GM12892 (cell line): Measurements from ENCODE around the gene GSG1L.

Source experiments
- DNase-seq: peaks from one replicate; pipeline ENCODE4 v3.0.0; 2011; ENCODE audit not compliant: insufficient read length
- FAIRE-seq: peaks from 2 replicates; lab custom pipeline; 2011; peaks lifted over from hg19 to GRCh38; lab: Jason Lieb, UNC
- POLR2A ChIP-seq: IDR thresholded peaks from 2 replicates; pipeline ENCODE4 v1.6.1; 2011; ENCODE audit warnings: low read depth, low read length, control low read depth
- POLR2AphosphoS5 ChIP-seq: IDR thresholded peaks from 2 replicates; pipeline ENCODE4 v1.6.1; 2011; ENCODE audit warnings: low read depth, low read length, control low read depth
- TAF1 ChIP-seq: IDR thresholded peaks from 2 replicates; pipeline ENCODE4 v1.6.1; 2011; ENCODE audit warnings: low read depth, mild to moderate bottlenecking, control low read depth, low read length, borderline replicate concordance

The GSG1L gene

DNA sequence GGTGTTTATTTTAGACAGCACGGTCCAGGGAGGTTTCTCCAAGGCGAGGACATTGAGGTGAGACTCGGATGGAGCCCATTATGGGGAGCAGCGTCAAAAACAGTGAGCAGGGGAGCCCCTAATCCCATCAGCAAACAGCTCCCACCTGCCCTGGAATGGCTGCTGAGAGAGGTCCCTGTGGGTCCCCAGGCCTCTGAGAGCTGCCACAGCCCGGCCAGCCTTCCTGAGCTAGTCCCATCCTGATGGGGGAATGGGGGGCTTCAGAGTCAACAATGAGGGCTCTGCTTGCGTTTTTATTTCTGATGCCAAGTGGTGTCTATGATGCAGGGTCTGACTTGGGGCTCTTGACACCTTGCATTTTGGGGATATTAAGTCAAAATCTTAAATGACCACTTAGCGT lies 128.4 kb downstream of the GSG1L start:
- FAIRE-seq (no peak), DNase-seq (no peak)
- TF ChIP-seq POLR2A (no peak), TAF1 (no peak), POLR2AphosphoS5 (no peak)

DNA sequence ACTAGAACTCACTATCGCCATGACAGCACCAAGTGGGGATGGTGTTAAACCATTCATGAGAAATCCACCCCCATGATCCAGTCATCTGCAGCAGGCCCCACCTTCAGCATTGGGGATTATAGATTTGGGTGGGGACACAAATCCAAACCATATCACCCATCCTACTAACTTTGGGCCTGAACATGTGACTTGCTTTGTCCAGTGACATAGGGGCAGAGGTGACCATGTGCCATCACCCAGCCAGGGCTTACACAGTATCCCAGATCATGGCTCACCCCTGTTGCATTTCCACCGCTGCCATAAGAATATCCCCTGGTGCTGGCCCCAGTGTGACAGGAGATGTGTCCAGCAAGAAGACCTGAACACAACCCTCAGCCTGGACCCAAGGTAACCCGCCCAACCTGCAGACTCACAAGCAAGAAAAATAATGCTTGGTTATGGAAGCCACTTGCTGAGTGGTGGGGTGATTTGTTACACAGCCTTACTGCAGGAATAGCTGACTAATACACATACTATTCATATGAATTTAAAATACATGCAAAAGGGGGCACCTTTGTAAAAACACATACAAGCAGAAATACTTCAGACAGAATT lies 130.9 kb downstream of the GSG1L start:
- DNase-seq (no peak), FAIRE-seq (no peak)
- no peak for TF ChIP-seq TAF1
- no peak for TF ChIP-seq POLR2A
- no peak for TF ChIP-seq POLR2AphosphoS5

DNA sequence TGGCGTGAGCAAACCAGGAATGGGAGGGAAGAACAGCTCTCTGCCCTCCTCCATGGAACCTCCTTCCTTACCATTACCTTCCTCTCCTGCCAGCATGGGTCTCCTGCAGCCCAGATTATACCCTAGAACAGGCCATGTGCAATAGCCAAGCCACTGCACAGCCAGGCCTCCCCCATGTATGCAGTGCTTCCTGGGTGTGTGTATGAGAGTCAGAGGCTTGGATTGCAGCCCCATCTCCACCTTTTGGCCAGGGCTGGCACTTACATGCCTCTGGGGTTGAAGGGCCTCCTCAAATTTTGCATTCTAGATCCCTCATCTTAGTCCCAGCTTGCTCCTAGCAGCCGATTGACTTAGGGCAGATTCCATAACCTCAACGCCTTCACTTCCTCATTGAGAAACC lies 133.7 kb downstream of the GSG1L start:
- FAIRE-seq = no peak
- no peak for TF ChIP-seq POLR2AphosphoS5
- no peak for TF ChIP-seq POLR2A
- no peak for TF ChIP-seq TAF1
- DNase-seq = no peak

DNA sequence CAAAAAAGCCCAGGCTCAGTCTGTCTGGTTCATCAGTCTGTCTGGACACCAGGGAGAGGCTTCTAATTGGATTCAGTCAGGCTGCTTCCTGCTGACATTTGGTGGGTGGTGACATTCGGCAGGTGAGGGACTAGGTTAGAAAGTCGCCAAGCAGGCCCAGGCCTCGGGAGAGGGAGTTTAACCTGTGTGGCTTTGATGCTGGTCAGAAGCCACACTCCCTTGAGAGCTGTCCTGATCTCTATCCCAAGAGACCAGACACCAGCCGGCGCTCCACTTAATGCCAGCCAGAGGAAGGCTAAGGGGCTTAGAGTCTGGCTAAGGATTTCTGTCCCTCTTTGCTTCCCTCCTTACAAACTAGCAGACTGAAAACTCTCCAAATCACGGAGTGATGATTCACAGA lies 135.0 kb downstream of the GSG1L start:
- DNase-seq = no peak
- no peak for TF ChIP-seq POLR2A
- no peak for FAIRE-seq

DNA sequence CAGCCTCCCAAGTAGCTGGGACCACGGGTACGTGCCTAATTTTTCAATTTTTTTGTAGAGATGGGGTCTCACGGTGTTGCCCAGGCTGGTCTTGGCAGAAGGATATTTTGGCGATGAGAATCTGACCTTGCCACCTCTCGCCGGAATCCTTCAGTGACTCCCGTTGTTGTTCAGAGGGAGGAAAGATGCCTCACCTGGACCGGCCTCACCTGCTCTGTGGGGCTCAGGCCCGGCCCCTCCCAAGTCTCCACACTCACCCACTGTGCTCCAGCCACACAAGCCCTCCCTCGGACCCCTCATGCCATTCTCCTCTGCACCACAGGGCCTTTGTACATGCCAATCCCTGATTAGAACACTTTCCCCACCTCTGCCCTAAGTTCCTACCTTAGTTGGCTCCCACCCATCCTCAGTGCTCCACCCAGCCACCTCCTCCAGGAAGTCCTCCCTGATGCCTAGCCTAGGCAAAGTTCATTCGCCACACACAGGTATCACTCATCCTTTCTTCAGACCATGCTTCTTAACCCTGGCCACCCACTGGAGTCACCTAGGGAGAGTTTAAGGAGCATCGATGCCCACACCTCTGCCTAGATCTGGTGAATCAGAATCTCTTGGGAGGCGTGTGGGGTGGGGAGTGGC lies 136.1 kb downstream of the GSG1L start:
- TF ChIP-seq POLR2A (no peak), POLR2AphosphoS5 (no peak), TAF1 (no peak)
- DNase-seq (no peak), FAIRE-seq (no peak)

DNA sequence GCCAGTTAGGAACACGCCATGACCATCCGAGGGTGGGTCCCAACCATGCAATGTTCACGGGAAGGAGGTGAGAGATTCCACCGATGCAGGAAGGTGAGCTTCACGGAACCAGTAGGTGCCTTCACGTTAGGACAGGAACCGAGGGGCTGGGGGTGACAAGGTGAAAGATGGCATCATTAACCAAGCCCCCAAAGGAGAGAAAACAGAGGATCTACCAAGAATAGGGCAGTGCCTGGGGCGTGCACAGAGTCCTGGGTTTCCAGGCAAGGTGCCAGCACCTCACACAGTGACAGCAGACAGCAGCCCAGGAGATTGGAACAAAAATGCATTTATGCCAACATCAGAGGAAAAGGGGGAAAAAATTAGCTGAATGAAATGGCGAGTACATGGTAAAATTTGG lies 137.9 kb downstream of the GSG1L start:
- DNase-seq (no peak), FAIRE-seq (no peak)
- TF ChIP-seq TAF1 (no peak), POLR2AphosphoS5 (no peak), POLR2A (no peak)

DNA sequence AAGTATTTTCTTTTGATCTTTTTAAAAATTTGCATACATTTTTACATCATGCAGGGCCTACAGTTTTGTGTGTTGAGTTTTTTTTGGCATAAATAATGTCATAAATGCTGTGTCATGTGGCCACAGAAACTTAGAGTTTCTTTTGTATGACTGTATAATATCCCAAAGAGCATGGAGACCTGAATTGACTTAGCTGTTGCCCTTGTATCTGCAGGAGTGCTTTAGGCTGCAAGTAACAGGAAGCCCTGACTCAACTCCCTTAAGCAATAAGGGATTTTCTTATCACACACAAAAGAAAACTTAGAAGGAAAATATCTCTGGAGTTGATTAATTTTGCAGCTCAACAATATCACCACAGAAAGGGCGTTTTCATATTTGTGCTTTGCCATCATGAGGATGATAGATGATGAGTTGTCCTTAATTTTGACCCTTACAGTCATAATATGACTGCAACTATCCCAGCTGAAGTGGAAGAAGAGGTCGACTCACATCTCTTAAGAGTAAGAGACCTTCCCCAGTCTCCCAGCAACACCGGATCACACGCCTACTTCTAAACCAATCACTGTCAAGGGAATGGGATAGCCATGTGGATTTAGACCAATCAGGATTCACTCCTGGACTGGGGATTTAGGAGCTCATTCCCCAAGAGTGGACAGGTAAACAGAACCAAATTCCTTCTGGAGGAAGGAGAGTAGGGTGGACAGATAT lies 138.9 kb downstream of the GSG1L start:
- FAIRE-seq (no peak), DNase-seq (no peak)
- TF ChIP-seq POLR2A (no peak), POLR2AphosphoS5 (no peak), TAF1 (no peak)

DNA sequence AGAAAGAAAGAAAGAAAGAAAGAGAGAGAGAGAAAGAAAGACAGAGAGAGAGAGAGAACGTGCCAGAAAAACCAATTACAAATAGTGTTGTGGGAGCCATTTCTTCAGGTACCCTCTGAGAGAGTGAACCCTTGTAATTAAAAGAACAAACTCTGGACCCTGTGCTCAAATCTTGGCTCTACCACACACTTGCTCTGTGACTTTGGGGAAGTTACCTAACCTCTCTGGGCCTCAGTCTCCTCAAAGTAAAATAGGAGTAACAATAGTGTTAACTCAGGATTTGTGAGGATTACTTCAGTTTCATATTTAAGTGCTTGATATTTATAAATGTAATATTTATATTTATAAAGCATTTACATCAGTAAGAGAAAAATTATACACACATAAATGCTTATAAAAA lies 139.8 kb downstream of the GSG1L start:
- FAIRE-seq = no peak
- no peak for DNase-seq
- TF ChIP-seq POLR2A = no peak
- TF ChIP-seq TAF1 = no peak
- no peak for TF ChIP-seq POLR2AphosphoS5

DNA sequence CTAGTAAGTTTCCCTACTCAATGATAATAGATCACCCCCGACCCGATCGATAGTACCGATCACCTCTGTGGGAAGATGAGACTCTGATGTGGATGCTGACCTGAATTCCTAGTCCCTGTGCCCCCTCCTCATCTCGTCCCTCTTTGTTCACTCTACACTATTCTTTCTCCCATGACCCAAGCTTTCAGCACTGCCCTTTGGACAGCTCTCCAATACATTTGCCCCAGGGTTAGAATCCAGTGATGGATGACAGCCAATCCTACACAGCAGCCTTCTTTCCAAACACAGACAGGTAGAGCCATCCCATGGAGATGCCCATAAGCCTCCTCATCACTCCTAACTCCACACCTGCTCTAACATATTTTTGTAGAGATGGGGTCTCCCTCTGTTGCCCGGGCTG lies 141.1 kb downstream of the GSG1L start:
- no peak for DNase-seq
- TF ChIP-seq TAF1 (no peak), POLR2A (no peak), POLR2AphosphoS5 (no peak)
- no peak for FAIRE-seq

DNA sequence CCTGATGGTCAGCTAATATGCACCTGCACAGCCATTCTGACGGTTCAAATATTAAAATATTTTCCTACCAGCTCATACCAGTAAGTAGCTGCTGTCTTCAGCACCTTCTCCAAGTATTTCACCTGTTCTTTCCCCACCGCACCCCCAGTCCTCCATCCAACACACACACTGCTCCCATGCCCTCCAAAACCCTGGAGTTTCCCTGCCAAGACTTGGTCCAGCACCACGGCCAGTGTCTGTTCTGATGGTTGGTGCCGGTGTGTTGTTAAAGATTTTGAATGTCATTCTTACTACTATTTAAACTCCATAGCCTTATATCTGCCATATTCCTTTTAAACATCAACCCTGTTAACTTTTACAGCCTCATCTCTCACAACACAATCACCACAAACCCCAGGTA lies 142.4 kb downstream of the GSG1L start:
- FAIRE-seq = no peak
- no peak for DNase-seq
- TF ChIP-seq POLR2A (no peak), TAF1 (no peak), POLR2AphosphoS5 (no peak)

DNA sequence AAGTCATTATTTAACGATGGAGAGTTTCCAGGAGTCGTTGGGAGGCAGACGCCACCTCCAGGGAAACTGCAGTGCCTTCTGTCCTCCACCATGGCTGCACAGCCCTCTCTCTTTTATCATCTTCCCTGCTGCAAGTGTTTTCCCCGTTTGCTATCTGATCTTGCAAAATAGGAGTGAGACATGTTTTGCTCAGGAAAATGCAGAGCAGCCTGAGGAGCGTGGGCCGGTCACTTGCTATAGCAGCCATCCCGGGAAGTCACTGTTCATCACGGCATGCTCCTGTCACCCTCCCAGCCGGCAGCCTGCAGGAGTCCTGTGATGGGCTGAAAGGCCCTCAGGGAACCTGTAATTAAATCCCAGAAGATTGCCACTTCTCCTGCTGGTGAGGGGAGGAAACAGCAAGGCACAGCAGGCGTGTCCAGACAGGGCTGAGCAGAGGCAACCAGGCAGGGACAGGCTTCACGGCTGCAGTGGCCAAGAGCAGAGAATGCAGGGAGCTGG lies 143.1 kb downstream of the GSG1L start:
- no peak for TF ChIP-seq TAF1
- no peak for TF ChIP-seq POLR2A
- no peak for TF ChIP-seq POLR2AphosphoS5
- DNase-seq (no peak), FAIRE-seq (no peak)

DNA sequence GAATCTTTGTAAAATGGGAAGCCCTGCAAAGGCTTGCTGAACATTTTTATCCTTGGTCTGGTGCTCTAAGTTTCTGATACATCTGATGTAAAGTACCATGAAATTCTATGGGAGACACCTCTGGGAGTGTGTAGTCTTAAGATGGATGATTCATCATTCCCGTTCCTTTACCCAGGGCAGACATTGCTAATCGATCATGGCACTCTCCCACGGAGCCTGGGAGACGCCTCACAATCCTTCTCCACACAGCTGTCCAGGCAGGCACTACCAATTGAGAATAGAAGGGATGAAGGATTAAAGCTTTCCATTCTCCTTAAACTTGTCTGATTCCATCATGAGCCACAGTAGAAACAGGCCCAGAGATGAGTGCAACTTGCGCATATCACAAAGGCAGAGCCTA lies 144.8 kb downstream of the GSG1L start:
- FAIRE-seq (no peak), DNase-seq (no peak)
- TF ChIP-seq POLR2A (no peak), TAF1 (no peak), POLR2AphosphoS5 (no peak)

DNA sequence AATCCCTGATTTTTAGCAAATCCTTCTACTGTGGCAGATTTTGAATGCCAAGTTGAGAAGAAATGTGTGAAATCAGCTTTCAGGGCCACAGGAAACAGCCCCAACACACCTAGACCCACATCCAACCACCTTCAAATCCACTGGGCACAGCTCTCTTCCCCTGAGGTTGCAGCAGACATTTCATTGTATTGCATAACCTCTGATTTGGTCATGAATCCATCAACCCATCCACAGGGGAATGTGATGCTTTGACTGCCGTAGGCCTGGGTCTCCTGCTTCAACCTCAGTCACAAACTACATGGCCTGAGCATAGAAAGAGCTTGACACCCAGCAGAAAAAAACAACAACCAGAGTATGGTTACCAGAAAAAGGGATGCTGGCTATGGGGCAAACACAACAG lies 145.6 kb downstream of the GSG1L start:
- no peak for DNase-seq
- FAIRE-seq = no peak
- TF ChIP-seq POLR2A (no peak), TAF1 (no peak), POLR2AphosphoS5 (no peak)
